Middle frontal gyrus (tissue), 1 donor: ENCODE data around the gene ABCF2.

ENCODE experiments used
- DNase-seq: peaks from one replicate; pipeline ENCODE4 v3.0.0-alpha.2; 2015; ENCODE audit warnings: low spot score; ENCODE audit errors: extremely low spot score

ABCF2 gene

GRCh38 chr7:151195616-151196450, 31.2 kb downstream of the ABCF2 start:
- no peak for DNase-seq

GRCh38 chr7:151194188-151194587, 32.8 kb downstream of the ABCF2 start:
- DNase-seq = no peak

GRCh38 chr7:151193203-151193978, 33.6 kb downstream of the ABCF2 start:
- DNase-seq = no peak

- DNase-seq = no peak
These were observed 34.9 kb downstream of the ABCF2 start for GRCh38 chr7:151192002-151192539.

- no peak for DNase-seq
These were observed 35.5 kb downstream of the ABCF2 start for GRCh38 chr7:151191544-151191943.

GRCh38 chr7:151189038-151189437, 38.0 kb downstream of the ABCF2 start:
- DNase-seq = no peak

GRCh38 chr7:151188252-151188542, 38.8 kb downstream of the ABCF2 start:
- DNase-seq = no peak

- DNase-seq = no peak
These were observed 39.4 kb downstream of the ABCF2 start for GRCh38 chr7:151187409-151188251.

GRCh38 chr7:151186640-151187408, 40.2 kb downstream of the ABCF2 start, which contains the start of gene ASB10:
TSS of gene ASB10 (minus strand) at chr7:151187250. CDS start at chr7:151187130, 120 bp downstream.
- no peak for DNase-seq

- DNase-seq = no peak
These were observed 41.0 kb downstream of the ABCF2 start for GRCh38 chr7:151185762-151186639.

- DNase-seq = no peak
These were observed 46.0 kb downstream of the ABCF2 start for GRCh38 chr7:151181011-151181431.

- no peak for DNase-seq
These were observed 47.1 kb downstream of the ABCF2 start for GRCh38 chr7:151179946-151180345.

- DNase-seq = no peak
These were observed 47.6 kb downstream of the ABCF2 start for GRCh38 chr7:151179287-151179860.

GRCh38 chr7:151178831-151179230, 48.2 kb downstream of the ABCF2 start:
- no peak for DNase-seq

GRCh38 chr7:151178236-151178635, 48.8 kb downstream of the ABCF2 start:
- DNase-seq = no peak

- no peak for DNase-seq
These were observed 49.7 kb downstream of the ABCF2 start for GRCh38 chr7:151177310-151177709.

GRCh38 chr7:151176401-151176800, 50.6 kb downstream of the ABCF2 start:
- DNase-seq = no peak

- no peak for DNase-seq
These were observed 51.2 kb downstream of the ABCF2 start for GRCh38 chr7:151175793-151176311.
